Thyroid gland (tissue), 4 donors: ENCODE results near the gene PRPS1.

ENCODE experiments used
- POLR2A ChIP-seq, 2 donors: fragments of 450-650 bp; IDR thresholded peaks; one replicate each; pipeline ENCODE4 v1.6.1; 2017; ENCODE audit warnings: antibody characterized with exemption in 2 of 2, mild to moderate bottlenecking in 2 of 2, moderate library complexity in 1 of 2
- TF ChIP-seq, protein P1 (sequence below), 6 experiments: fragments of 200-600 bp in 3 of 6; fragments of 450-650 bp in 3 of 6; sonication (generic) in 3 of 6; IDR thresholded peaks; one replicate each; pipeline ENCODE4 v1.5.1; 2016 to 2019; ENCODE audit warnings: antibody characterized with exemption in 6 of 6, mild to moderate bottlenecking in 2 of 6, inconsistent platforms in 1 of 6, moderate library complexity in 1 of 6

- TF ChIP-seq, protein P1, sequence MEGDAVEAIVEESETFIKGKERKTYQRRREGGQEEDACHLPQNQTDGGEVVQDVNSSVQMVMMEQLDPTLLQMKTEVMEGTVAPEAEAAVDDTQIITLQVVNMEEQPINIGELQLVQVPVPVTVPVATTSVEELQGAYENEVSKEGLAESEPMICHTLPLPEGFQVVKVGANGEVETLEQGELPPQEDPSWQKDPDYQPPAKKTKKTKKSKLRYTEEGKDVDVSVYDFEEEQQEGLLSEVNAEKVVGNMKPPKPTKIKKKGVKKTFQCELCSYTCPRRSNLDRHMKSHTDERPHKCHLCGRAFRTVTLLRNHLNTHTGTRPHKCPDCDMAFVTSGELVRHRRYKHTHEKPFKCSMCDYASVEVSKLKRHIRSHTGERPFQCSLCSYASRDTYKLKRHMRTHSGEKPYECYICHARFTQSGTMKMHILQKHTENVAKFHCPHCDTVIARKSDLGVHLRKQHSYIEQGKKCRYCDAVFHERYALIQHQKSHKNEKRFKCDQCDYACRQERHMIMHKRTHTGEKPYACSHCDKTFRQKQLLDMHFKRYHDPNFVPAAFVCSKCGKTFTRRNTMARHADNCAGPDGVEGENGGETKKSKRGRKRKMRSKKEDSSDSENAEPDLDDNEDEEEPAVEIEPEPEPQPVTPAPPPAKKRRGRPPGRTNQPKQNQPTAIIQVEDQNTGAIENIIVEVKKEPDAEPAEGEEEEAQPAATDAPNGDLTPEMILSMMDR (IDR thresholded peaks at IDR 0.05), result no peak
- TF ChIP-seq POLR2A (IDR thresholded peaks at IDR 0.05), result peak in 1 of 2 donors; percentile 68
Measured at GRCh38 chrX:107700317-107700774, 72.0 kb downstream of the PRPS1 start.
